Retinal pigment epithelial cell (primary cell): Measurements from ENCODE around the gene SLC16A3.

Experiments used
- DNase-seq: peaks from one replicate; pipeline ENCODE4 v3.0.0-alpha.2; 2010; ENCODE audit warnings: low read depth
- H3K4me3 ChIP-seq: 2 replicates; pipeline ENCODE4 v1.5.1; 2011; ENCODE audit warnings: mild to moderate bottlenecking, low read length, control low read depth, moderate library complexity
- TF ChIP-seq, protein P1 (sequence below): conservative IDR thresholded peaks from 2 replicates; pipeline ENCODE4 v1.5.1; 2011; ENCODE audit warnings: low read depth, low read length, control low read depth, inconsistent platforms

The SLC16A3 gene

DNA sequence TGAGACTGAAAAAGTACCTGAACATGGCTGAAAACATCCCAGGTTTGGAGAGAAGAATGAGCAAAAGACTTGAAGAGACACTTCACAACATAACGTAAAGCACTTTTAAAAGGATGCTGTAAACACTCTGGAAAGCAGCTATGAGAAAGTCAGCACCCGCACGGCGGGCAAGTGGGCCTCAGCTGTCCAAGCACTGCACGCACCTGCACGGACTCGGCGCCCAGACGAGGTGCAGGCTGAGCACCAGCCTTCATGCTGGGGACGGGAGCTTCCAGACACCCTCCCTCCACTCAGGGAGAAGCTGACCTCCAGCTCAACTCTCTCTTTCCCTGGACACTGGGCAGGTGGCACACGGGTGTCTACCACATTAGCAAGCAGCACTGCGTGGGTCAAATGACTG, 29.3 kb upstream of the SLC16A3 start:
- TF ChIP-seq, protein P1, sequence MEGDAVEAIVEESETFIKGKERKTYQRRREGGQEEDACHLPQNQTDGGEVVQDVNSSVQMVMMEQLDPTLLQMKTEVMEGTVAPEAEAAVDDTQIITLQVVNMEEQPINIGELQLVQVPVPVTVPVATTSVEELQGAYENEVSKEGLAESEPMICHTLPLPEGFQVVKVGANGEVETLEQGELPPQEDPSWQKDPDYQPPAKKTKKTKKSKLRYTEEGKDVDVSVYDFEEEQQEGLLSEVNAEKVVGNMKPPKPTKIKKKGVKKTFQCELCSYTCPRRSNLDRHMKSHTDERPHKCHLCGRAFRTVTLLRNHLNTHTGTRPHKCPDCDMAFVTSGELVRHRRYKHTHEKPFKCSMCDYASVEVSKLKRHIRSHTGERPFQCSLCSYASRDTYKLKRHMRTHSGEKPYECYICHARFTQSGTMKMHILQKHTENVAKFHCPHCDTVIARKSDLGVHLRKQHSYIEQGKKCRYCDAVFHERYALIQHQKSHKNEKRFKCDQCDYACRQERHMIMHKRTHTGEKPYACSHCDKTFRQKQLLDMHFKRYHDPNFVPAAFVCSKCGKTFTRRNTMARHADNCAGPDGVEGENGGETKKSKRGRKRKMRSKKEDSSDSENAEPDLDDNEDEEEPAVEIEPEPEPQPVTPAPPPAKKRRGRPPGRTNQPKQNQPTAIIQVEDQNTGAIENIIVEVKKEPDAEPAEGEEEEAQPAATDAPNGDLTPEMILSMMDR: no peak
- no peak overlapping the region for H3K4me3 ChIP-seq
- DNase-seq: no peak

DNA sequence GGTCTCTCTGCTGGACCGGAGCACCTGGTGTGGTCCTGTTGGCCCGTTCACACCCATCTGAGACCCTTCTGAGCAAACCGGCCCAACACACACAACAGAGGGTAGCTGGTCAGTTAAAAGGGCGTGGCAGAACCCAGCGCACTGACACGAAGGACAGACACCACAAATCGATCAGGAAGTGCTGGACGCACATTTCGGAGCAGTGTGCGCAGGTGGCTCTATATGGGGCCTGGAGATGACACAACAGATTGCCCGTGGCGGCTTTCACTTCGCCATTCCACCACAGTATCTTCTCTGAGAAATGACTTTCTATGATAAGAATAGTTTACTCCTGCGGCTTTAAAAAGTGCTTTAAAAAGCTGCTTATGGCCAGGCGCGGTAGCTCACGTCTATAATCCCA, 28.7 kb upstream of the SLC16A3 start:
- H3K4me3 ChIP-seq: no peak overlapping the region
- no peak for DNase-seq
- TF ChIP-seq, protein P1: no peak

DNA sequence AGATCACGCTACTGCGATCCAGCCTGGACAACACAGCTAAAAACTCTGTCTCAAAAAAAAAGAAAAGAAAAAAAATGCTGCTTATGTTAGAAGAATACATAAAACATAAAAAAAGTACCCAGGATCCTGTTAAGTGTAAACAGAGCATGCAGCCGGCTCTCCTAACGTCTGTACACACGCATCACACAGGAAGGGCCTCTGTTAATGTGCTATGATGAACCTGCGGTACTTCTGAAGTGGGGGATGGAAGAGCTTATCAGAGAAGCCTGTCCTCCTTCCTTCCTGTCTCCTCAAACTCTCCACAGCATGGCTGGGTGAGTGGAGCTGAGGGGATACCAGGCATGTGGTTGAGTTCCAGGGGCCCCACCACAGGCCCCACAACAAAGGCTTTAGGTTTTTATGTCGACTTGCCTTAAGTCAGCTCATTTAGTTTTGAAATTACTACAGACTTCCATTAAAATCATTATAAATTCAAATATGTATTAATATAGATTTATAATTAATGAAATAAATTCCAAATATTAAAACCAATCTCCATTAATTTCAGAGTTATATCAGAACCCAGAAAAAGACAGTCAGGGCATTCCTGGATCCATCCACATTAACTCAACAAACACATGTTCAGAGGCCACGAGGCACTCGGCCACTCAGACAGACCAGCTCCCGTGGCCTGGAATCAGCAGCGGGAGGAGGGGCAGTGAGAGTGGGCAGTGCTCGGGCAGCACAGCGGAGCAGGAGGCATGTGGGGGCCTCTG, 27.9 kb upstream of the SLC16A3 start:
- H3K4me3 ChIP-seq: no peak overlapping the region
- TF ChIP-seq, protein P1: no peak
- DNase-seq: no peak

DNA sequence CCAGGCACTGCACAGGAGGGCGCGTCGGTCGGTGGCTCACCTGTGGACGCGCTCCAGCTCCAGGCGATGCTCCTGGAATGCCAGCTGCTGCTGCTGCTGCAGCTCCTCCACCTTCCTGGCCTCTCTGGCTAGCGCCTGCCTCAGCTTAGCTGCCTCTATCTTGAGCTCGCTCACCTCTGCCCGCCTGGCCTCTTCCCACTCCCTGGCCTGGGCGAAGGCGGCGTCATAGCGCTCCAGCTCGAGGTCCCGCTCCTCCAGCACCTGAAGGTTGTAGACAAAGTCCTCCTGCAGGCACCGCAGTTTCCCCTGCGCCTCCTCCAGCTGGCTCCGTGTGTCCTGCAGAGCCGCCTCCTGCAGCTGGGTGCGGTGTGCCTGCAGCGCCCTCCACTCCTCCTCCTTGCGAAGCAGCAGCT, 27.3 kb upstream of the SLC16A3 start:
- H3K4me3 ChIP-seq: no peak overlapping the region
- TF ChIP-seq, protein P1: no peak
- no peak for DNase-seq

DNA sequence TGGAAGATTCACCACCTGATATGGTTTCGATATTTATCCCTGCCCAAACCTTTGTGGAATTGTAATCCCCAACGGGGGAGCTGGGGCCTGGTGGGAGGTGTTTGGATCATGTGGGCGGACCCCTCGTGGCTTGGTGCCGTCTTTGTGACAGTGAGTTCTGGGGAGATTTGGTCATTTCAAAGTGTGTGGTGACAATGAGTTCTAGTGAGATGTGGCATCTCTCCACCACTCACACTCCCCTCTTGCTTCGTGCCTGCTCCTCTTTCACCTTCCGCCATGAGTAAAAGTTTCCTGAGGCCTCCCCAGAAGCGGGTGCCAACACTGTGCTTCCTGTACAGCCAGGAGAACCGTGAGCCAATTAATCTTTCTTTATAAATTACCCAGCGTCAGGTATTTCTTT, 25.9 kb upstream of the SLC16A3 start:
- no peak for DNase-seq
- H3K4me3 ChIP-seq: no peak overlapping the region
- TF ChIP-seq, protein P1: no peak

DNA sequence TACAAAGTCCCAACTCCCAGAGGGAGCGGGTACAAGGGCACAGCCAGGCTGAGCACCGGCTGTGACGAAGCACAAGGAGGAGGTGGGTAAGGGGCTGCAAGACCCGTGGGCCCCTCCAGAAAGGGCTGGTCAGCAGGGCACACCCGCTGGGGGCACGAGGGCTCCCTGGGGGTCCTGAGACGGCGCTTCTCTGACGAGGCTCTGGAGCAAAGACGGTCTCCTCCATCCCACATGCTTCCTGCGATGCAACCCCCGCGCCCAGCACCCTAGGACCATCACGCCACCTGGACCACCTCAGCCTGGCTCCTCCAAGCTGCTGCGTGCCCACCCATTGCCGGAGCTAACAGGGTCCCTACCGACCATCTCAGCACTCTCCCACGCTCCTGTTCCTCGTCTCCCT, 24.9 kb upstream of the SLC16A3 start:
- DNase-seq: no peak
- TF ChIP-seq, protein P1: no peak

More for the DNA sequence above, 24.9 kb upstream of the SLC16A3 start:
- no peak overlapping the region for H3K4me3 ChIP-seq
